BJ (cell line): ENCODE data around the gene CAP2. TPM values are rescaled to one million over a fixed set of nuclear protein-coding genes. Genes with fewer than 3 reads are reported as not detected.

ENCODE experiments used
- CTCF ChIA-PET: fragments of 350-600 bp; formaldehyde crosslinking; extraction: SDS; loops from one replicate; lab custom pipeline; 2021; ENCODE audit warnings: antibody characterized with exemption, inconsistent platforms; lab: Yijun Ruan, JAX
- POLR2A ChIA-PET: fragments of 300-600 bp; sonication (Branson Sonifier 250); formaldehyde crosslinking; extraction: SDS; loops from one replicate; lab custom pipeline; 2021; ENCODE audit warnings: antibody characterized with exemption; lab: Charles Lee
- DNase-seq: peaks from one replicate; pipeline ENCODE4 v3.0.0-alpha.2; 2011; ENCODE audit warnings: low read depth
- H3K27me3 ChIP-seq: 2 replicates; pipeline ENCODE4 v1.6.0; 2011; ENCODE audit warnings: low read length; ENCODE audit not compliant: control insufficient read depth, insufficient read depth
- H3K36me3 ChIP-seq: 2 replicates; pipeline ENCODE4 v1.5.1; 2011; ENCODE audit warnings: low read length; ENCODE audit not compliant: control insufficient read depth, insufficient read depth
- H3K4me3 ChIP-seq: 2 replicates; pipeline ENCODE4 v1.5.1; 2011; ENCODE audit warnings: low read depth, mild to moderate bottlenecking, control low read depth, low read length
- CTCF ChIP-seq: IDR thresholded peaks from 2 replicates; pipeline ENCODE4 v1.5.1; 2011; ENCODE audit warnings: low read depth, mild to moderate bottlenecking, control low read depth, inconsistent platforms, low read length, moderate library complexity; ENCODE audit not compliant: insufficient read depth
- polyA plus RNA-seq: library from polyadenylated mRNA; depleted of rRNA; stranded (reverse); fragments of >200 nt; gene quantifications from 2 replicates; pipeline ENCODE4 v1.2.3, GENCODE V29; 2011

The CAP2 gene
- polyA plus RNA-seq, 1 experiment, result 84.4 TPM

GRCh38 chr6:17472653-17473183 lies 79.3 kb downstream of the CAP2 start:
- POLR2A ChIA-PET, result interaction anchor here (0.6 kb wide), 1 partner anchor 43 kb away, joined by 4 read pairs; no protein-coding TSS in a partner anchor
- CTCF ChIA-PET, result interaction anchor here (0.7 to 1.2 kb wide), 3 partner anchors 8 to 382 kb away, joined by 3 read pairs; no protein-coding TSS in a partner anchor
- Histone ChIP-seq H3K36me3 (no peaks in the 10 kb centered on the region), H3K27me3 (no peaks in the 10 kb centered on the region), H3K4me3 (no peak overlapping the region)
- no peak for DNase-seq
- TF ChIP-seq CTCF, result no peak

GRCh38 chr6:17473554-17473953 lies 80.2 kb downstream of the CAP2 start:
- ChIA-PET POLR2A (no interaction called here), CTCF (interaction anchor here (0.9 to 1.2 kb wide), 2 partner anchors 7 to 31 kb away, joined by 3 read pairs; no protein-coding TSS in a partner anchor)
- DNase-seq, result no peak
- no peak for TF ChIP-seq CTCF
- Histone ChIP-seq H3K4me3 (no peak overlapping the region), H3K27me3 (no peaks in the 10 kb centered on the region), H3K36me3 (no peaks in the 10 kb centered on the region)

- no peak for DNase-seq
- H3K27me3 ChIP-seq, result no peaks in the 10 kb centered on the region
- no peak overlapping the region for H3K4me3 ChIP-seq
- no peaks in the 10 kb centered on the region for H3K36me3 ChIP-seq
- CTCF ChIA-PET, result interaction anchor here (1.2 kb wide), 1 partner anchor 30 kb away, joined by 3 read pairs; no protein-coding TSS in a partner anchor
- POLR2A ChIA-PET, result no interaction called here
- TF ChIP-seq CTCF, result no peak
These were observed 80.9 kb downstream of the CAP2 start for GRCh38 chr6:17474289-17474688.

- ChIA-PET POLR2A (no interaction called here), CTCF (interaction anchor here (1.0 kb wide), 1 partner anchor 15 kb away, joined by 4 read pairs; no protein-coding TSS in a partner anchor)
- Histone ChIP-seq H3K27me3 (no peaks in the 10 kb centered on the region), H3K4me3 (no peak overlapping the region), H3K36me3 (no peaks in the 10 kb centered on the region)
- DNase-seq, result no peak
- TF ChIP-seq CTCF, result no peak
These were observed 82.3 kb downstream of the CAP2 start for GRCh38 chr6:17475606-17476244.

GRCh38 chr6:17476511-17476910 lies 83.1 kb downstream of the CAP2 start:
- ChIA-PET POLR2A (no interaction called here), CTCF (interaction anchor here (1.0 kb wide), 1 partner anchor 15 kb away, joined by 4 read pairs; no protein-coding TSS in a partner anchor)
- H3K36me3 ChIP-seq, result no peaks in the 10 kb centered on the region
- no peaks in the 10 kb centered on the region for H3K27me3 ChIP-seq
- H3K4me3 ChIP-seq, result no peak overlapping the region
- no peak for TF ChIP-seq CTCF
- DNase-seq, result no peak
